HepG2 (cell line): ENCODE measurements around the gene ADM. TPM values are rescaled to one million over a fixed set of nuclear protein-coding genes. Genes with fewer than 3 reads are reported as not detected.

ENCODE experiments used
- ARID3A ChIP-seq: IDR thresholded peaks from 2 replicates; pipeline ENCODE4 v1.6.1; 2012; ENCODE audit warnings: low read depth, low read length, improper control_type of control experiment
- ATF3 ChIP-seq: sonication (generic); formaldehyde crosslinking; IDR thresholded peaks from 2 replicates; pipeline ENCODE4 v1.4.0; 2020; ENCODE audit warnings: missing genetic modification reagents
- DBP ChIP-seq: sonication (generic); formaldehyde crosslinking; IDR thresholded peaks from 2 replicates; pipeline ENCODE4 v1.4.0; 2020; ENCODE audit warnings: missing genetic modification reagents; ENCODE audit errors: not compliant biosample characterization
- FOXJ3 ChIP-seq: sonication (generic); formaldehyde crosslinking; IDR thresholded peaks from 2 replicates; pipeline ENCODE4 v1.4.0; 2020; ENCODE audit warnings: missing genetic modification reagents, mild to moderate bottlenecking, borderline replicate concordance
- LCORL ChIP-seq, 2 experiments: fragments of 450-650 bp in 1 of 2; sonication (generic) in 1 of 2; formaldehyde crosslinking in 1 of 2; IDR thresholded peaks; 2 replicates each; pipeline versions ENCODE4 v1.5.0 to v1.6.1; 2017 to 2020; ENCODE audit warnings: antibody characterized with exemption in 1 of 2, missing genetic modification reagents in 1 of 2
- NFE2L1 ChIP-seq: sonication (generic); formaldehyde crosslinking; IDR thresholded peaks from 2 replicates; pipeline ENCODE4 v1.4.0; 2020; ENCODE audit warnings: missing genetic modification reagents, mild to moderate bottlenecking, borderline replicate concordance
- SSRP1 ChIP-seq: IDR thresholded peaks from 2 replicates; pipeline ENCODE4 v1.6.1; 2016; ENCODE audit warnings: control low read depth
- TAF15 ChIP-seq: fragments of 200-400 bp; formaldehyde crosslinking; IDR thresholded peaks from one replicate; pipeline ENCODE4 v1.6.1; 2018; ENCODE audit warnings: mild to moderate bottlenecking, low read depth, low read length; ENCODE audit not compliant: poor library complexity, severe bottlenecking
- TBP ChIP-seq: sonication (generic); formaldehyde crosslinking; IDR thresholded peaks from 2 replicates; pipeline ENCODE4 v1.5.0; 2020; ENCODE audit warnings: missing genetic modification reagents
- U2AF2 ChIP-seq: fragments of 200-400 bp; formaldehyde crosslinking; IDR thresholded peaks from 2 replicates; pipeline ENCODE4 v1.6.1; 2017; ENCODE audit warnings: low read depth, mild to moderate bottlenecking, low read length
- ZNF18 ChIP-seq: sonication (generic); formaldehyde crosslinking; IDR thresholded peaks from 2 replicates; pipeline ENCODE4 v1.8.0; 2022; ENCODE audit warnings: mild to moderate bottlenecking, missing genetic modification reagents; ENCODE audit not compliant: insufficient replicate concordance
- ZNF768 ChIP-seq: sonication (generic); formaldehyde crosslinking; IDR thresholded peaks from 2 replicates; pipeline ENCODE4 v1.4.0; 2020; ENCODE audit warnings: missing genetic modification reagents
- ZNF777 ChIP-seq: sonication (generic); formaldehyde crosslinking; IDR thresholded peaks from 2 replicates; pipeline ENCODE4 v1.4.0; 2020; ENCODE audit warnings: missing genetic modification reagents
- ZSCAN21 ChIP-seq: sonication (generic); formaldehyde crosslinking; IDR thresholded peaks from 2 replicates; pipeline ENCODE4 v1.8.0; 2022; ENCODE audit warnings: mild to moderate bottlenecking, missing genetic modification reagents, moderate library complexity, borderline replicate concordance
- ZXDC ChIP-seq: sonication (generic); formaldehyde crosslinking; IDR thresholded peaks from 2 replicates; pipeline ENCODE4 v1.5.0; 2020; ENCODE audit warnings: mild to moderate bottlenecking, missing genetic modification reagents
- polyA plus RNA-seq, 8 experiments: library from polyadenylated mRNA; depleted of rRNA in 3 of 8; stranded (reverse) in 7 of 8; unstranded in 1 of 8; fragments of >200 nt; fragmentation: Illumina TruSeq in 4 of 8; extraction: Trizol in 4 of 8; gene quantifications; 2 replicates each; pipeline versions ENCODE4 v1.2.1 to v1.2.3, GENCODE V29; 2011 to 2016; ENCODE audit warnings: low read depth in 4 of 8, missing spikeins in 1 of 8, mixed read lengths in 1 of 8; ENCODE audit not compliant: insufficient read depth in 1 of 8
- total RNA-seq, 5 experiments: library from RNA; depleted of rRNA; stranded (reverse); fragments of >200 nt; fragmentation: Illumina TruSeq; extraction: Trizol; gene quantifications; 2 replicates each; pipeline ENCODE4 v1.2.3, GENCODE V29; 2016; ENCODE audit warnings: low read depth in 1 of 5

Gene ADM
- total and polyA plus RNA-seq, 2 of the 13 experiments (the other 11 are each of a cell fraction or from before 2014, with no cell fraction given): 10.7 to 26.1 TPM

GRCh38 chr11:10351765-10352641, 47.1 kb downstream of the ADM start (continued):
- no peak for TF ChIP-seq ZNF18 (CRISPR knock-in tag)
- no peak for TF ChIP-seq TBP (CRISPR knock-in tag)
- no peak for TF ChIP-seq ZNF777 (CRISPR knock-in tag)
- TF ChIP-seq ATF3 (CRISPR knock-in tag): 0 out of 2 replicates have a peak, but pooled peaks have one; percentile 38
- no peak for TF ChIP-seq ZNF768 (CRISPR knock-in tag)
- no peak for TF ChIP-seq SSRP1 (CRISPR knock-in tag)
- TF ChIP-seq DBP: no peak
- peak; percentile 59 for TF ChIP-seq ARID3A
- peak; percentile 17; the same call in 1 of the 2 replicates for TF ChIP-seq FOXJ3 (CRISPR knock-in tag)
- no peak for TF ChIP-seq U2AF2
- no peak for TF ChIP-seq ZXDC (CRISPR knock-in tag)
- no peak for TF ChIP-seq LCORL (IDR thresholded peaks at IDR 0.05)
- peak; percentile 81 for TF ChIP-seq LCORL (CRISPR knock-in tag; IDR thresholded peaks at IDR 0.05)
- no peak for TF ChIP-seq ZSCAN21 (CRISPR knock-in tag)
- TF ChIP-seq NFE2L1: no peak
- no peak for TF ChIP-seq TAF15
